Progenitor cell of endocrine pancreas (in vitro differentiated cells): ENCODE measurements around the gene ZSCAN32. TPM values are rescaled to one million over a fixed set of nuclear protein-coding genes. Genes with fewer than 3 reads are reported as not detected.

Experiments used
- DNase-seq: peaks from one replicate; pipeline ENCODE4 v3.0.0; 2021; ENCODE audit warnings: low spot score; ENCODE audit not compliant: unreplicated experiment
- H3K27ac Mint-ChIP-seq: 2 replicates; pipeline ENCODE4 v1.8.0; 2021; ENCODE audit warnings: mild to moderate bottlenecking, moderate library complexity, mixed read lengths
- H3K27me3 Mint-ChIP-seq: 2 replicates; pipeline ENCODE4 v1.8.0; 2021; ENCODE audit warnings: mixed read lengths
- H3K36me3 Mint-ChIP-seq: 2 replicates; pipeline ENCODE4 v1.8.0; 2022; ENCODE audit warnings: mixed read lengths; ENCODE audit not compliant: insufficient read depth
- H3K4me1 Mint-ChIP-seq: 2 replicates; pipeline ENCODE4 v1.8.0; 2021; ENCODE audit warnings: low read depth, mixed read lengths
- H3K4me3 Mint-ChIP-seq: 2 replicates; pipeline ENCODE4 v1.8.0; 2021; ENCODE audit warnings: low read depth, mild to moderate bottlenecking, moderate library complexity, mixed read lengths
- H3K9me3 Mint-ChIP-seq: 2 replicates; pipeline ENCODE4 v1.8.0; 2021; ENCODE audit warnings: low read depth, mixed read lengths
- total RNA-seq: library from RNA; stranded (reverse); gene quantifications from 2 replicates; pipeline ENCODE4 v1.2.1, GENCODE V29; 2021
- TF ChIP-seq, protein P1 (sequence below): fragments of 200-600 bp; sonication (generic); IDR thresholded peaks from one replicate; pipeline ENCODE4 v1.5.0; 2021; ENCODE audit warnings: antibody characterized with exemption, mild to moderate bottlenecking; ENCODE audit not compliant: unreplicated experiment

ZSCAN32 gene
- total RNA-seq, 1 donor from 2014 or later = 21.3 TPM

DNA sequence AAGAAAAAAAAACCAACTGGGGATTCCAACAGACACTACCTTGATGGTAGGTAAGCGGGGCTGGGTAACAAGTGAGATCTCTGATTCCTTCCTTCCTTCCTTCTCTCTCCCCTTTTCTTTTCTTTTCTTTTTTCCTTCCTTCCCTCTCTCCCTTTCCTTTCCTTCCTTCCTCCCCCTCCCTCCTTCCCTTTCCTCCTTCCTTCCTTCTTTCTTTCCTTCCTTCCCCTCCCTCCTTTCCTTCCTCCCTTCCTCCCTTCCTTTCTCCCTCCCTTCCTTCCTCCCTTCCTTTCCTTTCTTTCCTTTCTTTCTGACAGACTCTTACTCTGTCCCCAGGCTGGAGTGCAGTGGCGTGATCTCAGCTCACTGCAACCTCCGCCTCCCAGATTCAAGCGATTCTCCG, 25.1 kb downstream of the ZSCAN32 start:
- H3K9me3 Mint-ChIP-seq = peaks cover 48% of the 10 kb centered on the region
- no peak overlapping the region for H3K27ac Mint-ChIP-seq
- H3K27me3 Mint-ChIP-seq = no peaks in the 10 kb centered on the region
- peaks cover 13% of the 10 kb centered on the region for H3K36me3 Mint-ChIP-seq
- H3K4me1 Mint-ChIP-seq = no peaks in the 10 kb centered on the region
- TF ChIP-seq, protein P1, sequence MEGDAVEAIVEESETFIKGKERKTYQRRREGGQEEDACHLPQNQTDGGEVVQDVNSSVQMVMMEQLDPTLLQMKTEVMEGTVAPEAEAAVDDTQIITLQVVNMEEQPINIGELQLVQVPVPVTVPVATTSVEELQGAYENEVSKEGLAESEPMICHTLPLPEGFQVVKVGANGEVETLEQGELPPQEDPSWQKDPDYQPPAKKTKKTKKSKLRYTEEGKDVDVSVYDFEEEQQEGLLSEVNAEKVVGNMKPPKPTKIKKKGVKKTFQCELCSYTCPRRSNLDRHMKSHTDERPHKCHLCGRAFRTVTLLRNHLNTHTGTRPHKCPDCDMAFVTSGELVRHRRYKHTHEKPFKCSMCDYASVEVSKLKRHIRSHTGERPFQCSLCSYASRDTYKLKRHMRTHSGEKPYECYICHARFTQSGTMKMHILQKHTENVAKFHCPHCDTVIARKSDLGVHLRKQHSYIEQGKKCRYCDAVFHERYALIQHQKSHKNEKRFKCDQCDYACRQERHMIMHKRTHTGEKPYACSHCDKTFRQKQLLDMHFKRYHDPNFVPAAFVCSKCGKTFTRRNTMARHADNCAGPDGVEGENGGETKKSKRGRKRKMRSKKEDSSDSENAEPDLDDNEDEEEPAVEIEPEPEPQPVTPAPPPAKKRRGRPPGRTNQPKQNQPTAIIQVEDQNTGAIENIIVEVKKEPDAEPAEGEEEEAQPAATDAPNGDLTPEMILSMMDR = no peak
- DNase-seq = no peak
- no peak overlapping the region for H3K4me3 Mint-ChIP-seq

DNA sequence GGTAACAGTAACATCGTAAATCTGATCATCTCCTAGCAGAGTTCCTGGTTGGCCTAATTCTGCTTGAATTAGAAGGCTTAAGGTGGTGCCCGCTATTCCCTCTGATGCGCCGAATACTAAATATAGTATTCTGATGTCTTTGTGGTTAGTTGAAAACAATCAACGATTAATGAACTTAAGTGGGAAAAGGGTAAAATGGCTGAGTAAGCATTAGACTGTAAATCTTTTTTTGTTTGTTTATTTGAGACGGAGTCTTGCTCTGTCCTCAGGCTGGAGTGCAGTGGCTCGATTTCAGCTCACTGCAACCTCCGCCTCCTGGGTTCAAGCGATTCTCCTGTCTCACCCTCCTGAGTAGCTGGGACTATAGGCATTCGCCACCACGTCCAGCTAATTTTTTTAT, 31.7 kb downstream of the ZSCAN32 start:
- H3K27ac Mint-ChIP-seq = no peak overlapping the region
- H3K4me1 Mint-ChIP-seq = no peaks in the 10 kb centered on the region
- DNase-seq = no peak
- H3K36me3 Mint-ChIP-seq = no peaks in the 10 kb centered on the region
- TF ChIP-seq, protein P1 = no peak
- H3K4me3 Mint-ChIP-seq = no peak overlapping the region
- H3K27me3 Mint-ChIP-seq = no peaks in the 10 kb centered on the region
- peaks cover 13% of the 10 kb centered on the region for H3K9me3 Mint-ChIP-seq

DNA sequence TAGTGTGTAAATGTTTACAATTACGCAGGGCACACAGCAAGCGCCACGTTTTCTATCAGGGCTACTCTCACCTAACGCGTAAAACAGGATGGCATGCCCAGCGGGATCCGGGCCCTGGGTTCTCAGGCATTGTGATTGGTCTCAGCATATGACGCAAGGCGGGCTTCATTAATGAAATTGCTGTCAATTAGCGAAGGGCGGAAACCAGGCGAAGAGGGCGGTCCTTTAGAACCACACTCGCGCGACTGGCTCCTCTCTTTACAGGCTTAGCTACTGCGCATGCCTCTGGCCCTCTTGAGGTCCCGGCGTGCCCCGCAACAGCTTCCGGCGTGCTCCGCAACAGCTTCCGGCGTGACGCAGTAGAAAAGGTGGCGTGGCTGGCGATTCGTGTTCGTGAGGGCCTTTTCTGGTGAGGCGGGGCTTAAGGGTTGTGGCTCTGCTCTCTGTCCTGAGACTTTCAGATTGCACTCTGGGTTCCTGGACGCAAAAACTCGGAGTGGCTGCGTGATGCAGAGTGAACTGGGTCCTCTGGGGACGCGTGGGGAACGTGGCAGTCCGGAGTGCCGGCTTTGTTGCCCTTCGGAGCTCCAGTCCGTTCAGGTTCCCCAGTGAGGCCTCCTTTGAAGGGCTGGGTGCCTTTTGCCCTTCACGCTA, 35.9 kb downstream of the ZSCAN32 start:
- Mint-ChIP-seq H3K36me3 (no peaks in the 10 kb centered on the region), H3K4me3 (no peak overlapping the region), H3K27me3 (peaks cover 8% of the 10 kb centered on the region), H3K27ac (no peak overlapping the region), H3K9me3 (peaks cover 14% of the 10 kb centered on the region), H3K4me1 (no peaks in the 10 kb centered on the region)
- TF ChIP-seq, protein P1 = no peak
- DNase-seq = no peak

DNA sequence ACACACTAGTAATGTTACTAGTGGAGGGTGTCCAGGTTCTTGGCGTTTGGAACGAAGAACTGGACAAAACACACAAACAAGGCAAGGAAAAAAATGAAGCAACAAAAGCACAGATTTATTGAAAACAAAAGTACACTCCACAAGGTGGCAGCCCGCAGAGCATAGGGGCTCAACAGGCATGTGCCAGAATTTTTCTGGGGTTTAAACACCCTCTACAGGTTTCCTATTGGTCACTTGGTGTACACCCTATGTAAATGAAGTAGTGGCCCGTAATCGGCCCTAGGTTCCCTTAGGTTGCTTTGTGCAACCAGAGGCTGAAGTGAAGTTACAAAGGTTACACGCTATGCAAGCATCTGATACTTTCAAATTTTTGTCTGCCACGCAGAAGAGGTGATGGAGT, 37.0 kb downstream of the ZSCAN32 start:
- H3K9me3 Mint-ChIP-seq = peaks cover 17% of the 10 kb centered on the region
- no peaks in the 10 kb centered on the region for H3K4me1 Mint-ChIP-seq
- H3K36me3 Mint-ChIP-seq = no peaks in the 10 kb centered on the region
- peaks cover 10% of the 10 kb centered on the region for H3K27me3 Mint-ChIP-seq
- no peak overlapping the region for H3K27ac Mint-ChIP-seq
- H3K4me3 Mint-ChIP-seq = no peak overlapping the region
- TF ChIP-seq, protein P1 = no peak
- no peak for DNase-seq

DNA sequence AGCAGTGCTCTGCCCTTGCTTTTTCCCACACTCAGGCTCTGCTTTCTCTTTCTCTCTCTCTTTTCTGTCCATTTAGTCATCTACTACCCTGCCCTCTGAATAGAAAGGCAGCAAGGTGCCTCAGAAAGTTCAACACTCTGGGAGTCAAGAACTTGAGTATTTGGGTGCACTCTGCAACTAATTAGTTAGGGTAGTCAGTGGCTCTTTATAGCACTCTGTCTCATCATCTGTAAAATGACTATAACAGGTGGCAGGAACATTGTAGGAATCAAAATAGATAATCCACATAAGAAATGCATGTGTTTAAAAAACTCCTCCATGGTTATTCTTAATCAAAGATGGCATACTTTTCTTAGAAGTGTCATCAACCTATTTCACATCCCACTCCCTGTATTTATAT, 37.9 kb downstream of the ZSCAN32 start:
- DNase-seq = no peak
- H3K4me3 Mint-ChIP-seq = no peak overlapping the region
- H3K4me1 Mint-ChIP-seq = no peaks in the 10 kb centered on the region
- H3K36me3 Mint-ChIP-seq = no peaks in the 10 kb centered on the region
- H3K27ac Mint-ChIP-seq = no peak overlapping the region
- H3K27me3 Mint-ChIP-seq = peaks cover 10% of the 10 kb centered on the region
- peaks cover 17% of the 10 kb centered on the region for H3K9me3 Mint-ChIP-seq
- TF ChIP-seq, protein P1 = no peak
